ENCODE measurements around the gene LDLRAD4. TPM values are rescaled to one million over a fixed set of nuclear protein-coding genes. Genes with fewer than 3 reads are reported as not detected.
"Not testable (repeated sequence)": the region's sequence is repeated elsewhere in the genome, so short reads cannot be mapped to it uniquely, and the experiment has no call there.

The LDLRAD4 gene
- total RNA-seq, 1 donor from 2014 or later, result 1.4 TPM

DNA sequence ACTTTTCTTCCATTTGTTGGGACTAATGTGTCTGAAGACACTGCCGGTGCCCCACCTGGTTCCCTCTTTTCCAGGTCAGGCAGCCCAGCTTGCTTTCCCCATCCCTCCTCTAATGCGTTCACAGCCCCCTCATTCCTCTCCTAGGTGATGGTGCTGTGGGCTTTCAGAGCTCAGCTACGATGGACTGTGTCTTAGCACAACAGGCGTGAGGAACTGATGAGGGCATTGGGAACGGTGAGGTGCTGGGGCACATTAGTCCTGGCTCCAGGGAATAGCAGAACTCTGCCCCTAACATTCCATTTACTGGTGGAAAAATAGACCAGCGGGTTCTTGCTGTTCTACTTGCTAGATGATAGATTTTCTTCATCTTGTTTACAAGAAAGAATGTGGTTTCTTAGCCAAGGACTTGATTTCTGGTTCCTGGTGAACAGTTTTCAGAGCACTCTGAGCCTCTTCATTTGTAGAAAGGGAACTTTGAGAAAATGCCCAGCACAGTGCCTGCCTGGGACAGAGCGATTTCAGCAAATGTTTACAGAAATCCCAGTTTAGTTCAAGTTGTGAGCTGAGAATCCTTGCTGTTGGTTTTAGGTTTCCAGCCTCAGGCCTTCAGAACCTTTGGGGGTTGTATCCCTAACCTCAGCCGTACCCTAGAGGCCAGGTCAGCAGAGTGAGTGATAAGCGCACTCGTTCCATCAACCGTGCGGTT lies 42.5 kb downstream of the LDLRAD4 start:
- H3K27ac Mint-ChIP-seq (ENCODE audit: unreplicated experiment), result no peak overlapping the region
- no peak for TF ChIP-seq CTCF (conservative IDR thresholded peaks at IDR 0.05)
- no peaks in the 10 kb centered on the region for H3K36me3 Mint-ChIP-seq (ENCODE audit: low read depth)
- H3K4me1 Mint-ChIP-seq, result no peaks in the 10 kb centered on the region
- no peak for DNase-seq (ENCODE audit: low read depth, low spot score)
- no peak overlapping the region for H3K4me3 Mint-ChIP-seq
- no peaks in the 10 kb centered on the region for H3K9me3 Mint-ChIP-seq
- peaks cover 3% of the 10 kb centered on the region for H3K27me3 Mint-ChIP-seq (ENCODE audit: low read depth)

GRCh38 chr18:13261661-13262357 lies 43.2 kb downstream of the LDLRAD4 start:
- Mint-ChIP-seq H3K9me3 (no peaks in the 10 kb centered on the region), H3K4me3 (no peak overlapping the region), H3K27ac (ENCODE audit: unreplicated experiment) (no peak overlapping the region), H3K4me1 (peaks cover 3% of the 10 kb centered on the region), H3K36me3 (ENCODE audit: low read depth) (no peaks in the 10 kb centered on the region), H3K27me3 (ENCODE audit: low read depth) (peaks cover 3% of the 10 kb centered on the region)
- no peak for DNase-seq (ENCODE audit: low read depth, low spot score)
- TF ChIP-seq CTCF (conservative IDR thresholded peaks at IDR 0.05), result no peak

GRCh38 chr18:13262358-13262680 lies 43.8 kb downstream of the LDLRAD4 start:
- not testable (repeated sequence) for H3K4me3 Mint-ChIP-seq; H3K36me3 Mint-ChIP-seq (ENCODE audit: low read depth); H3K27me3 Mint-ChIP-seq (ENCODE audit: low read depth); DNase-seq (ENCODE audit: low read depth, low spot score); H3K4me1 Mint-ChIP-seq; H3K9me3 Mint-ChIP-seq; H3K27ac Mint-ChIP-seq (ENCODE audit: unreplicated experiment)

DNA sequence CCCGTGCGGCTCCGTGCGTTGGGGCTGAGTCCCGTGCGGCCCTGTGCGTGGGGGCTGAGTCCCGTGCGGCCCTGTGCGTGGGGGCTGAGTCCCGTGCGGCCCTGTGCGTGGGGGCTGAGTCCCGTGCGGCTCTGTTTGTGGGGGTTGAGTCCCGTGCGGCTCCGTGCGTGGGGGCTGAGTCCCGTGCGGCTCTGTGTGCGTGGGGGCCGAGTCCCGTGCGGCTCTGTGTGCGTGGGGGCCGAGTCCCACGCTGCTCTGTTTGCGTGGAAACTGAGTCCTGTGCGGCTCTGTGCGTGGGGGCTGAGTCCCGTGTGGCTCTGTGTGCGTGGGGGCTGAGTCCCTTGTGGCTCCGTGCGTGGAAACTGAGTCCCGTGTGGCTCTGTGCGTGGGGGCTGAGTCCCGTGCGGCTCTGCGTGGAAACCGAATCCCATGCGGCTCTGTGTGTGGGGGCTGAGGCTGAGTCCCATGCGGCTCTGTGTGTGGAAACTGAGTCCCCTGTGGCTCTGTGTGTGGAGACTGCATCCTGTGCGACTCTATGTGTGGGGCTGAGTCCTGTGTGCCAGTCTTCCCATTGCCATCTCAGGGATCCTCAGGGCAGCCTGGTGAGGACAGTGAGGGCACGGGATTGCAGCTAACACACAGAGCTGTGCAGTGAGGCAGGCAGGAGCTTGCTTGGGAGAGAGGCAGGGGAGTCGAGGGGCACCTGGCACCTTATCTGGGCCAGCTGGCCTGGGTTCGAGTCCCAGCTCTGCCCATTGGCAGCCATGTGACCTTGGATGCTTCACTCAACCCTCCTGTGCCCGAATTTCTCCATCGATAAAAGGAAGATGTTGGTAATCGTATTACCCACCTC lies 44.5 kb downstream of the LDLRAD4 start:
- DNase-seq (ENCODE audit: low read depth, low spot score), result no peak
- no peak overlapping the region for H3K4me3 Mint-ChIP-seq
- peaks cover 16% of the 10 kb centered on the region for H3K4me1 Mint-ChIP-seq
- no peaks in the 10 kb centered on the region for H3K36me3 Mint-ChIP-seq (ENCODE audit: low read depth)
- no peak for TF ChIP-seq CTCF (conservative IDR thresholded peaks at IDR 0.05)
- H3K27ac Mint-ChIP-seq (ENCODE audit: unreplicated experiment), result no peak overlapping the region
- peaks cover 3% of the 10 kb centered on the region for H3K27me3 Mint-ChIP-seq (ENCODE audit: low read depth)
- no peaks in the 10 kb centered on the region for H3K9me3 Mint-ChIP-seq

GRCh38 chr18:13264091-13265007 lies 45.8 kb downstream of the LDLRAD4 start:
- TF ChIP-seq CTCF (conservative IDR thresholded peaks at IDR 0.05), result no peak
- H3K4me3 Mint-ChIP-seq, result no peak overlapping the region
- H3K36me3 Mint-ChIP-seq (ENCODE audit: low read depth), result no peaks in the 10 kb centered on the region
- H3K9me3 Mint-ChIP-seq, result no peaks in the 10 kb centered on the region
- no peak for DNase-seq (ENCODE audit: low read depth, low spot score)
- peaks cover under 1% of the 10 kb centered on the region for H3K27me3 Mint-ChIP-seq (ENCODE audit: low read depth)
- H3K4me1 Mint-ChIP-seq, result peaks cover 29% of the 10 kb centered on the region
- no peak overlapping the region for H3K27ac Mint-ChIP-seq (ENCODE audit: unreplicated experiment)

Data from neural crest cell (in vitro differentiated cells).